Measurements from ENCODE around the gene LIMCH1. TPM values are rescaled to one million over a fixed set of nuclear protein-coding genes. Genes with fewer than 3 reads are reported as not detected.

Gene LIMCH1
- total RNA-seq, 1 donor from 2014 or later: 7.1 TPM

GRCh38 chr4:41545238-41545637 is 7.3 kb downstream of the LIMCH1 start:
- H3K36me3 Mint-ChIP-seq (ENCODE audit: low read depth, unreplicated experiment): no peaks in the 10 kb centered on the region
- Histone ChIP-seq H3K27ac (ENCODE audit: low read depth, low read length) (no peak overlapping the region), H2AFZ (ENCODE audit: low read depth, low read length) (no peak overlapping the region), H3K4me2 (ENCODE audit: low read length) (no peak overlapping the region), H3K79me2 (ENCODE audit: insufficient read depth, low read length) (no peaks in the 10 kb centered on the region), H3K4me1 (ENCODE audit: insufficient read depth, low read length) (no peaks in the 10 kb centered on the region), H3K4me3 (ENCODE audit: insufficient read depth, low read depth, low read length) (no peak overlapping the region), H3K9ac (ENCODE audit: low read length) (no peak overlapping the region), H3K9me3 (ENCODE audit: insufficient read depth, low read depth, low read length) (no peaks in the 10 kb centered on the region), H3K27me3 (ENCODE audit: insufficient read depth, low read length) (no peaks in the 10 kb centered on the region), H4K20me1 (ENCODE audit: insufficient read depth, low read length) (no peaks in the 10 kb centered on the region), H3K36me3 (ENCODE audit: insufficient read depth, low read length) (no peaks in the 10 kb centered on the region)
- TF ChIP-seq EZH2 (IDR thresholded peaks at IDR 0.05; ENCODE audit: insufficient read depth, low read length): no peak
- TF ChIP-seq, protein P1, sequence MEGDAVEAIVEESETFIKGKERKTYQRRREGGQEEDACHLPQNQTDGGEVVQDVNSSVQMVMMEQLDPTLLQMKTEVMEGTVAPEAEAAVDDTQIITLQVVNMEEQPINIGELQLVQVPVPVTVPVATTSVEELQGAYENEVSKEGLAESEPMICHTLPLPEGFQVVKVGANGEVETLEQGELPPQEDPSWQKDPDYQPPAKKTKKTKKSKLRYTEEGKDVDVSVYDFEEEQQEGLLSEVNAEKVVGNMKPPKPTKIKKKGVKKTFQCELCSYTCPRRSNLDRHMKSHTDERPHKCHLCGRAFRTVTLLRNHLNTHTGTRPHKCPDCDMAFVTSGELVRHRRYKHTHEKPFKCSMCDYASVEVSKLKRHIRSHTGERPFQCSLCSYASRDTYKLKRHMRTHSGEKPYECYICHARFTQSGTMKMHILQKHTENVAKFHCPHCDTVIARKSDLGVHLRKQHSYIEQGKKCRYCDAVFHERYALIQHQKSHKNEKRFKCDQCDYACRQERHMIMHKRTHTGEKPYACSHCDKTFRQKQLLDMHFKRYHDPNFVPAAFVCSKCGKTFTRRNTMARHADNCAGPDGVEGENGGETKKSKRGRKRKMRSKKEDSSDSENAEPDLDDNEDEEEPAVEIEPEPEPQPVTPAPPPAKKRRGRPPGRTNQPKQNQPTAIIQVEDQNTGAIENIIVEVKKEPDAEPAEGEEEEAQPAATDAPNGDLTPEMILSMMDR (IDR thresholded peaks at IDR 0.05; ENCODE audit: insufficient read depth, low read depth, low read length): no peak
- DNase-seq (ENCODE audit: low read depth): no peak
- H3K4me3 Mint-ChIP-seq (ENCODE audit: unreplicated experiment): no peak overlapping the region
- peaks cover 1% of the 10 kb centered on the region for H3K4me1 Mint-ChIP-seq (ENCODE audit: low read depth, unreplicated experiment)
- no peaks in the 10 kb centered on the region for H3K9me3 Mint-ChIP-seq (ENCODE audit: unreplicated experiment)
- H3K27ac Mint-ChIP-seq (ENCODE audit: unreplicated experiment): no peak overlapping the region
- H3K27me3 Mint-ChIP-seq (ENCODE audit: low read depth, unreplicated experiment): peaks cover 2% of the 10 kb centered on the region
- FAIRE-seq: no peak

DNA sequence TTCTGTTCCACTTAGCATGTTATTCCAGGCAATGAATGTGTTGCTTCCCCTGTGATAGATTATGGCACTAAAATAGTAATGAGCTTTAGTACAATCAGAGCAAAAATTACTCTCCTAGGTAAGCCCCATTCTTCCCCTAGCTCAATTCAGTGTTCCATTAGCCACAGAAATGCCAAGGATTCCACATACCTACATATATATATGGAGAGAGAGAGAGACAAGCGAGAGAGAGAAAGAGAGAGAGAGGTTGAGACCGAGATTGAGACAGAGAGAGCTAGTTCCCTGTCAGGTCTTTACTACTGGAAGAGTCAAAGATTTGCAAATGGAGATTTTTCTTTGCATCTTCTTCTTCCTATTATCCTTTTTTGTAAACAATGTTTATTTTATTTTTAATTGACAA is 8.7 kb downstream of the LIMCH1 start:
- no peak overlapping the region for H3K4me3 ChIP-seq (ENCODE audit: insufficient read depth, low read depth, low read length)
- H3K27me3 ChIP-seq (ENCODE audit: insufficient read depth, low read length): no peaks in the 10 kb centered on the region
- H3K4me2 ChIP-seq (ENCODE audit: low read length): no peak overlapping the region
- Mint-ChIP-seq H3K4me1 (ENCODE audit: low read depth, unreplicated experiment) (no peaks in the 10 kb centered on the region), H3K36me3 (ENCODE audit: low read depth, unreplicated experiment) (no peaks in the 10 kb centered on the region), H3K4me3 (ENCODE audit: unreplicated experiment) (no peak overlapping the region), H3K27me3 (ENCODE audit: low read depth, unreplicated experiment) (peaks cover 2% of the 10 kb centered on the region), H3K9me3 (ENCODE audit: unreplicated experiment) (no peaks in the 10 kb centered on the region), H3K27ac (ENCODE audit: unreplicated experiment) (no peak overlapping the region)
- no peak for DNase-seq (ENCODE audit: low read depth)
- H3K79me2 ChIP-seq (ENCODE audit: insufficient read depth, low read length): no peaks in the 10 kb centered on the region
- H3K9me3 ChIP-seq (ENCODE audit: insufficient read depth, low read depth, low read length): no peaks in the 10 kb centered on the region
- no peak overlapping the region for H2AFZ ChIP-seq (ENCODE audit: low read depth, low read length)
- no peak for FAIRE-seq
- no peak overlapping the region for H3K9ac ChIP-seq (ENCODE audit: low read length)
- no peak overlapping the region for H3K27ac ChIP-seq (ENCODE audit: low read depth, low read length)
- no peaks in the 10 kb centered on the region for H4K20me1 ChIP-seq (ENCODE audit: insufficient read depth, low read length)
- no peaks in the 10 kb centered on the region for H3K4me1 ChIP-seq (ENCODE audit: insufficient read depth, low read length)
- H3K36me3 ChIP-seq (ENCODE audit: insufficient read depth, low read length): no peaks in the 10 kb centered on the region
- TF ChIP-seq, protein P1 (IDR thresholded peaks at IDR 0.05; ENCODE audit: insufficient read depth, low read depth, low read length): no peak
- no peak for TF ChIP-seq EZH2 (IDR thresholded peaks at IDR 0.05; ENCODE audit: insufficient read depth, low read length)

- TF ChIP-seq, protein P1 (IDR thresholded peaks at IDR 0.05; ENCODE audit: insufficient read depth, low read depth, low read length): no peak
- no peak for TF ChIP-seq EZH2 (IDR thresholded peaks at IDR 0.05; ENCODE audit: insufficient read depth, low read length)
- H3K27me3 ChIP-seq (ENCODE audit: insufficient read depth, low read length): no peaks in the 10 kb centered on the region
- no peaks in the 10 kb centered on the region for H3K79me2 ChIP-seq (ENCODE audit: insufficient read depth, low read length)
- Mint-ChIP-seq H3K9me3 (ENCODE audit: unreplicated experiment) (no peaks in the 10 kb centered on the region), H3K4me3 (ENCODE audit: unreplicated experiment) (no peak overlapping the region), H3K27me3 (ENCODE audit: low read depth, unreplicated experiment) (peaks cover 4% of the 10 kb centered on the region), H3K27ac (ENCODE audit: unreplicated experiment) (no peak overlapping the region), H3K4me1 (ENCODE audit: low read depth, unreplicated experiment) (no peaks in the 10 kb centered on the region), H3K36me3 (ENCODE audit: low read depth, unreplicated experiment) (no peaks in the 10 kb centered on the region)
- H4K20me1 ChIP-seq (ENCODE audit: insufficient read depth, low read length): no peaks in the 10 kb centered on the region
- DNase-seq (ENCODE audit: low read depth): no peak
- no peak overlapping the region for H3K9ac ChIP-seq (ENCODE audit: low read length)
- FAIRE-seq: no peak
- H3K4me1 ChIP-seq (ENCODE audit: insufficient read depth, low read length): no peaks in the 10 kb centered on the region
- H3K27ac ChIP-seq (ENCODE audit: low read depth, low read length): no peak overlapping the region
- no peak overlapping the region for H3K4me2 ChIP-seq (ENCODE audit: low read length)
- no peak overlapping the region for H3K4me3 ChIP-seq (ENCODE audit: insufficient read depth, low read depth, low read length)
- no peaks in the 10 kb centered on the region for H3K9me3 ChIP-seq (ENCODE audit: insufficient read depth, low read depth, low read length)
- H2AFZ ChIP-seq (ENCODE audit: low read depth, low read length): no peak overlapping the region
- H3K36me3 ChIP-seq (ENCODE audit: insufficient read depth, low read length): no peaks in the 10 kb centered on the region
Measured at GRCh38 chr4:41548305-41548880, 10.4 kb downstream of the LIMCH1 start.
